Right forelimb (tissue), 1 donor: ENCODE data around the gene SPRR1B.
"Not testable (repeated sequence)": the region's sequence is repeated elsewhere in the genome, so short reads cannot be mapped to it uniquely, and the experiment has no call there.

Source experiments
- DNase-seq: peaks from one replicate; pipeline ENCODE4 v3.0.0-alpha.2; 2018

The SPRR1B gene, protein sequence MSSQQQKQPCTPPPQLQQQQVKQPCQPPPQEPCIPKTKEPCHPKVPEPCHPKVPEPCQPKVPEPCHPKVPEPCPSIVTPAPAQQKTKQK

DNA sequence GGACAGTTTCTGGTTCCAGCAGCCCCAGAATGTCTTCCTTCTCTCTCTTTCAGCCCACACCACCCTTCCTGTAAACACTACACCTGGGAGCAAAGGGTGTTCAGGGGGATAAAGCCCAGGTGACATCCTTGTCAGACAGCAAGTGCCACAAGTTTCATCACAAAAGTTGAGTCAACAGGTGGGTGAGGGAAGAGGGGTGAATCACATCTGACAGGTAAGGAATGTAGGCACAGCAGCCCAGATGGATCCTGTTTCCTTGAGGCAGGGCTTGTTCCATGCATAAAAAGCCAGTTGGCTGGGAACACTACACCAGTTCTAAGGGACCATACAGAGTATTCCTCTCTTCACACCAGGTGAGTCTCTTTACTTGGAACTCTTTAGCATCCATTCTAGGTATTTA lies at the start of gene SPRR1B:
TSS of gene SPRR1B (plus strand) at position 309 of the 400 bp plus-strand sequence. CDS start 1,143 bp downstream, outside the sequence.
- no peak for DNase-seq

GRCh38 chr1:152982076-152982475 lies 48.9 kb upstream of the SPRR1B start:
- DNase-seq, result no peak

DNA sequence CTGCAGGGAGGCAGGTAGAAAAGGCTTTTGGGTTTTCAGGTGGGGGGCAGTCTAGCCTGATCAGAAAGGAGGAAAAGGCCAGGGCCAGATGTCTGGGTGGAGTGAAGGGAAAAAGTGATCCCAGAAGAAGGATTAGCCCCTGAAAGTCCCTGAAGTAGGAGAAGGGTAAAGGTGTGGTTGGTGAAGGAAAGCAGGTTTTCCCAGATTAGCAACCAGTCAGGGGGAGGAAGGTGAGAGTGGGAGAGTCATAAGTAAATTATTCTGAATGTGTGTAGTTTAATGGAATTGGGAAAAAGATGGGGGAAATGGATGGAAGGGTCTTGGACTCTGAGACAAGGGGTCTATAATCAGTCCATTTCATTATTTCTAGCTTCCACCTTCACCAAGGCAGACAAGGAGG lies 47.8 kb upstream of the SPRR1B start:
- no peak for DNase-seq

- DNase-seq, result no peak
Observed at GRCh38 chr1:152983743-152984142, 47.3 kb upstream of the SPRR1B start, which contains the start of gene SPRR1A. TSS of gene SPRR1A (plus strand) at chr1:152984081. CDS start at chr1:152985231, 1,150 bp downstream.

GRCh38 chr1:152986578-152986977 lies 44.4 kb upstream of the SPRR1B start:
- no peak for DNase-seq

GRCh38 chr1:152993186-152993585 lies 37.8 kb upstream of the SPRR1B start:
- no peak for DNase-seq

DNA sequence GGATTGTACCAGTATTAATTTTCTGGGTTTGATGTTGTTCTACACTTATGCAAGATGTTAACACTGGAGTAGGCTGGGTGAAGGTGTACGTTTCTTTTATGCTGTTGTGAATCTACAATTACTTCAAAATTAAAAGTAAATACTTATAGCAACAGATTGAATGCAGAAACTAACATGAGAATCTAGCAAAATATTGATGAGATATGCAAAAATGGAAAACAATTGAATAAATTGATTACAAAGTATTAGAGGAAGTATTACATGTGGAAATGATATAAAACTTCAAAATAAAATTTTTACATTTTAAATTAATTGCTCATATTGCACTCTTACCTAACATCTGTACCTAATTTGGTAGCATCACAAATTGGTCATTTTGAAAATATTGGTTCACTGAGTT lies 35.2 kb upstream of the SPRR1B start:
- DNase-seq, result no peak

GRCh38 chr1:152996633-152997400 lies 34.2 kb upstream of the SPRR1B start:
- DNase-seq, result no peak

- no peak for DNase-seq
Observed at GRCh38 chr1:152997901-152998300, 33.1 kb upstream of the SPRR1B start.

DNA sequence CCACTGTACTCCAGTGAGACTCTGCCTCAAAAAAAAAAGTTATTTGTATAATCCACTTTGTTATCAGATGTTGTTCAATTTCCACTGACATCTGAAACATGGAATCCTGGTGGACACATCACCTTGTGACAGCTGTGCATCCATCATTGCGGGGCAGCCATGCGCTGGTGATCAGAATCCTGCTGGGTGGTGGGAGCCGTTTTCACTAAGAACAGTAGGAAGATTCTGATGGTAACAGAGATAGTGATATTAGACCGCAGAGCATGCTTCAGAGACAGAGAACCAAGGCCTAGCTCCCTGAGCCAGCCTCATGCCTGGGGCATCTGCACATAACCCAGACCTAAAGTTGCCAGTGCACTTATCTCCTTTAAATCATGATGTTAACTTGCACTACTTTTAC lies 32.5 kb upstream of the SPRR1B start:
- DNase-seq, result no peak

GRCh38 chr1:152999818-153000217 lies 31.2 kb upstream of the SPRR1B start:
- DNase-seq, result no peak

DNA sequence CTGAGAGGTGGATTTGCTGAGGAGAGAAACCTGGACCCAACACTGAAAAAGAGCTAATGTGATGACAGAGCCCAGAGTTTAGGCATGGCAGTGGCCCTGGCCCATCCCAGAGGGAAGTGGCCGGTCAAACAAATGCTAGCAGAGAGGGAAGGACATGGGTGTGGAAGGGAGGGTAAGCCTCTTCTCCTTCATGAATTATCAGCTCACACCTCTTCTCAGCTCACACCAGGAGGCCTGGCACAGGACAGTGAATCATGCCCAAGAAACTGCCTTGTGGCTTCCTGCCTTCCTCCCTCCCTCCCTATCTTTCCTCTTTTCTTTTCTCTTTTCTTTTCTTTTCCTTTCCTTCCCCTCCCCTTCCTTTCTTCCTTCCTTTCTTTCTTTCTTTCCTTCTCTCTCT lies 30.7 kb upstream of the SPRR1B start:
- no peak for DNase-seq

DNA sequence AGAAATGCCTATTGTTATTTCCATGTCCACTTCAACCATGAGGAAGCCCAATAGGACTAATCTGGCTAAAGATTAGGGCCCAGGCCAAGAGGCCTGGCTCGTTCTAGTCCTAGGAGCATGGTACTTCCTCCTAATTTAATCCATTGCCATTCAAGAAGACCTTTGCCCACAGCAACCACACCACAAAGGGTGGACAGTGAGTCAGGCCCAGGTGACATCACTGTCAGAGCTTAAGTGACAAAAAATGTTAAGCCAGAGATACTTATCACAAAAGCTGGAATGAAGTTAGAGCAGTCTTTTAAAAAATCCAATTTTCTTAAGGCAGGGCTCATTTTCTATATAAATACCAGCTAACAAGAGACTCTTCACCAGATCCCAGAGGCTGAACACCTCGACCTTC lies 29.6 kb upstream of the SPRR1B start, which contains the start of gene SPRR3:
TSS of gene SPRR3 (plus strand) at position 368 of the 400 bp plus-strand sequence. CDS start 1,272 bp downstream, outside the sequence.
- no peak for DNase-seq

DNA sequence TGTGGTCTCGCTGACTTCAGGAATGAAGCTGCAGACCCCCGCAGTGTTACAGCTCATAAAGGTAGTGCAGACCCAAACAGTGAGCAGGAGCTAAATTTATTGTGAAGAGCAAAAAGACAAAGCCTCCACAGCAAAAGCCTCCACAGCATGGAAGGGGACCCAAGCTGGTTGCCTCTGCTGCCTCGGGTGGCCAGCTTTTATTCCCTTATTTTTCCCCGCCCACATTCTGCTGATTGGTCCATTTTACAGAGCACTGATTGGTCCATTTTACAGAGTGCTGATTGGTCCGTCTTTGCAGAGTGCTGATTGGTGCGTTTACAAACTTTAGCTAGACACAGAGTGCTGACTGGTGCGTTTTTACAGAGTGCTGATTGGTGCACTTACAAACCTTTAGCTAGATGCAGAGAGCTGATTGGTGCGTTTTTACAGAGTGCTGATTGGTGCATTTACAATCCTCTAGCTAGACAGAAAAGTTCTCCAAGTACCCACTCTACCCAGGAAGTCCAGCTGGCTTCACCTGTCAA lies 19.7 kb upstream of the SPRR1B start:
- DNase-seq, result not testable (repeated sequence)

- not testable (repeated sequence) for DNase-seq
Observed at GRCh38 chr1:153021829-153022228, 9.2 kb upstream of the SPRR1B start.

GRCh38 chr1:153022340-153022739 lies 8.7 kb upstream of the SPRR1B start:
- DNase-seq, result not testable (repeated sequence)

DNA sequence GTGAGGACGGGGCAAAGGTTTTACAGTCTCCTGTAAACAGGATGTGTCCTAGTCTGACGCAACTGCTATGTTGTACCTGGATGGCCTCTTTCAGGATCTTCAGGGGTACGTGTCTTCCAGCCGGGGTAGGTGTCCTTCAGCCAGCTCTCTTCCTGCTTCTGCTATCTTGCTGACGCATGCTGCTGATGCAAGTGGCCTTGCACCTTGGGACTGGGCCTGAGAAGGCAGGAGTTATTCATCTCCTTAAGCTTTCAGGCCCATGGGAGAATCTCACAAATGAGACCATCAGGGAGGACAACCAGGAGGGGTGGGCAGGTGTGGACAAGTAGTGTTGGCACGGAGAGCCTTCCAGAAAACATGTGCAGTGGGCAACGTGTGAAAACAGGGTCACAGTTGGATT lies 7.9 kb upstream of the SPRR1B start:
- DNase-seq, result no peak

GRCh38 chr1:153024413-153024812 lies 6.6 kb upstream of the SPRR1B start:
- no peak for DNase-seq

- no peak for DNase-seq
Observed at GRCh38 chr1:153025797-153026196, 5.2 kb upstream of the SPRR1B start.

DNA sequence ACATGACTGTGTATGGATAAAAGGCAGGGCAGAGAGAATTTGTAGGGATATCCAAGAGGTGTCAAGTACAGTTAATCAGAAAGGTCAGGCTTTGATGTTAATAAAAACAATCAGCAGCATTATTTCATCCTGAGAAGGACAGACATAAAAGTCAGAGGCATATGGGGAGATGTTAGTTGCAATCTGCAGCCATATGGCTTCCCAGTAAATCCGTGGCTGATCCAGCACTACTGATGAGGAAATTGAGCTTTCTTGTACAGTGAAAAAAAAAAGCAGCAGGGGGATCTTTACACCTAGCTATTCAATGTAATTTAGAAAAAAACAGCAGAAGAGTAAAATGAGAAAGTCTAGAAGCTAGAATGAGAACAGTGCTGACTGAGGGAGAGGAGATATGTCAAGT lies 2.2 kb upstream of the SPRR1B start:
- DNase-seq, result no peak

DNA sequence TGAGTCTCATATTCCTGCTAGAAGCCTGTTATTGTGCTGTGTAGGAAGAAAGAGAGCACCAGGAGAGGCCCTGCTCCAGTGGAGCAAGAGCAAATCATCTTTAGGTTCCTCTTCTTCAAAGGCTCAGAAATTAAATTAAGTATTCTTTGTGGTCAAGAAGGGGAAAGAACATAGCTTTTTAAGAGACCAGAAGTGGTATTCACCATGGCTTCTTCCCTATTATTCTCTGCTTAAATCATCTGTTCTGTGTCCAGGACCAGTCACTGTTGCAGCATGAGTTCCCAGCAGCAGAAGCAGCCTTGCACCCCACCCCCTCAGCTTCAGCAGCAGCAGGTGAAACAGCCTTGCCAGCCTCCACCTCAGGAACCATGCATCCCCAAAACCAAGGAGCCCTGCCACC lies 1.1 kb downstream of the SPRR1B start:
- DNase-seq, result no peak

- DNase-seq, result no peak
Observed at GRCh38 chr1:153032677-153033308, 1.8 kb downstream of the SPRR1B start.

GRCh38 chr1:153035211-153035610 lies 4.2 kb downstream of the SPRR1B start:
- DNase-seq, result no peak
